HG03159 (cell line): ENCODE results near the gene FBLN2.

ENCODE experiments used
- ATAC-seq: cut with Tn5 transposase; IDR thresholded peaks from one replicate; pipeline ENCODE4 v1.9.1; 2021; ENCODE audit warnings: mild to moderate bottlenecking, moderate library complexity; ENCODE audit not compliant: unreplicated experiment

Gene FBLN2

GRCh38 chr3:13529196-13530112 is 19.5 kb upstream of the FBLN2 start:
- no peak for ATAC-seq

GRCh38 chr3:13530241-13531009 is 18.5 kb upstream of the FBLN2 start:
- no peak for ATAC-seq

- ATAC-seq, result no peak
These were observed 16.8 kb upstream of the FBLN2 start for GRCh38 chr3:13532085-13532484.

- no peak for ATAC-seq
These were observed 16.3 kb upstream of the FBLN2 start for GRCh38 chr3:13532631-13533030.

- no peak for ATAC-seq
These were observed 15.0 kb upstream of the FBLN2 start for GRCh38 chr3:13533885-13534301.

GRCh38 chr3:13535526-13535875 is 13.4 kb upstream of the FBLN2 start:
- ATAC-seq, result no peak

- ATAC-seq, result no peak
These were observed 13.0 kb upstream of the FBLN2 start for GRCh38 chr3:13535905-13536304.

GRCh38 chr3:13536432-13536831 is 12.5 kb upstream of the FBLN2 start:
- no peak for ATAC-seq

GRCh38 chr3:13536832-13537231 is 12.1 kb upstream of the FBLN2 start:
- no peak for ATAC-seq

- ATAC-seq, result no peak
These were observed 11.5 kb upstream of the FBLN2 start for GRCh38 chr3:13537244-13537908.

GRCh38 chr3:13537909-13538296 is 11.0 kb upstream of the FBLN2 start:
- ATAC-seq, result no peak

- no peak for ATAC-seq
These were observed 10.2 kb upstream of the FBLN2 start for GRCh38 chr3:13538520-13539291.

GRCh38 chr3:13539292-13539638 is 9.7 kb upstream of the FBLN2 start:
- no peak for ATAC-seq

GRCh38 chr3:13539671-13540070 is 9.3 kb upstream of the FBLN2 start:
- ATAC-seq, result no peak

GRCh38 chr3:13540297-13540995 is 8.5 kb upstream of the FBLN2 start:
- no peak for ATAC-seq

- no peak for ATAC-seq
These were observed 7.2 kb upstream of the FBLN2 start for GRCh38 chr3:13541691-13542090.

- no peak for ATAC-seq
These were observed 6.8 kb upstream of the FBLN2 start for GRCh38 chr3:13542142-13542541.

- no peak for ATAC-seq
These were observed 5.7 kb upstream of the FBLN2 start for GRCh38 chr3:13543253-13543652.

GRCh38 chr3:13544293-13544831 is 4.6 kb upstream of the FBLN2 start:
- ATAC-seq, result no peak
